Caki2 (cell line): ENCODE results near the gene C9orf153. TPM values are rescaled to one million over a fixed set of nuclear protein-coding genes. Genes with fewer than 3 reads are reported as not detected.
"Not testable (repeated sequence)": the region's sequence is repeated elsewhere in the genome, so short reads cannot be mapped to it uniquely, and the experiment has no call there.

Experiments
- DNase-seq: peaks from one replicate; pipeline ENCODE4 v3.0.0-alpha.2; 2015; ENCODE audit warnings: low read depth
- in situ Hi-C: cut with HindIII; loops from 2 replicates; pipeline ENCODE4 v1.10.0; 2016; ENCODE audit warnings: low sequenced_read_pairs, low pct_unique_long_range_greater_than_20kb, mixed read lengths
- total RNA-seq: library from RNA; depleted of rRNA; stranded (reverse); fragments of >200 nt; shearing (Covaris generic); gene quantifications from 2 replicates; pipeline ENCODE4 v1.2.3, GENCODE V29; 2014; ENCODE audit warnings: low replicate concordance

The C9orf153 gene
- total RNA-seq, 1 experiment from 2014 or later, result not detected

DNA sequence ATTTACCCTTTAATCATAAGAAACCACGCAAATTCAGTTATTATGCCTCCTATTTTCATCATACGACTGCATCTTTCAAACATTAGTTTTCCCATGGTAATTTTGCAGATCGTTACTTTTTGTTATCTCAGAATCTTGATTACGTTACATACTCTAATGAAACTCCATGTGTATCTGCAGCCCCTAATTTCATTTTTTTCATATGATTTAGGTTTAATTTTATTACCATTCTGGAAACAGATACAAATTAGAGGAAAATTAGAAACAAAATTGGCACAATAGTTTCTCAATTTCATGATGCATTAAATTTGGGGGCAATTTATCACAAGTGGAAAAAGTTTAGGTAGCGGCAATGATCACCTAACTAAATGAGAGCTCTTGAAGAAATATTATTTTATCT lies 52.3 kb downstream of the C9orf153 start:
- in situ Hi-C loops, result no loop called here
- no peak for DNase-seq

DNA sequence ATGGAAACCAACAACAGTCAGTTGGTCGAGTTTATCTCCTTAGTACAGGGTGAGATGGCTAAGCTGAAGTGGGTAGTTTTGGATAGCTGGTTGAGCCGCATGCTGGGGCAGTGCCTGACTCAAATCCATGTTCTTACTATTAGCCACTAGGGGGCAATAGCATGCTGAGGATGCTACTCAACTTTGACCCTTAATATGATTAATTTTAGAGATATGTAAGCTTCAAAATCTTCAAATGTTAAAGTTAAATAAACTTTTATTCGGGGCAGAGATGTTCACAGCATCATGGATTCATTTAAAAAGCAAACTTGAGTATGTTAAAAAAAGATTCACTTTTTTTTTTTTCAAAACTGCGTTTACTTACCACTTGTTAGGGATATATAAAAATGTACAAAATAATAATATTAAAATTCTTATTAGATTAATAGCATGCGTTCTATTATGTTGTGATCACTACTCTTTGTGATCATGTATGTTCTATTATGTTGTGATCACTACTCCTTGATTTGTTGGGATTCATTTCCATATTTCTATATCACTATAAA lies 57.0 kb downstream of the C9orf153 start:
- DNase-seq, result peak; percentile 12
- in situ Hi-C loops, result no loop called here

DNA sequence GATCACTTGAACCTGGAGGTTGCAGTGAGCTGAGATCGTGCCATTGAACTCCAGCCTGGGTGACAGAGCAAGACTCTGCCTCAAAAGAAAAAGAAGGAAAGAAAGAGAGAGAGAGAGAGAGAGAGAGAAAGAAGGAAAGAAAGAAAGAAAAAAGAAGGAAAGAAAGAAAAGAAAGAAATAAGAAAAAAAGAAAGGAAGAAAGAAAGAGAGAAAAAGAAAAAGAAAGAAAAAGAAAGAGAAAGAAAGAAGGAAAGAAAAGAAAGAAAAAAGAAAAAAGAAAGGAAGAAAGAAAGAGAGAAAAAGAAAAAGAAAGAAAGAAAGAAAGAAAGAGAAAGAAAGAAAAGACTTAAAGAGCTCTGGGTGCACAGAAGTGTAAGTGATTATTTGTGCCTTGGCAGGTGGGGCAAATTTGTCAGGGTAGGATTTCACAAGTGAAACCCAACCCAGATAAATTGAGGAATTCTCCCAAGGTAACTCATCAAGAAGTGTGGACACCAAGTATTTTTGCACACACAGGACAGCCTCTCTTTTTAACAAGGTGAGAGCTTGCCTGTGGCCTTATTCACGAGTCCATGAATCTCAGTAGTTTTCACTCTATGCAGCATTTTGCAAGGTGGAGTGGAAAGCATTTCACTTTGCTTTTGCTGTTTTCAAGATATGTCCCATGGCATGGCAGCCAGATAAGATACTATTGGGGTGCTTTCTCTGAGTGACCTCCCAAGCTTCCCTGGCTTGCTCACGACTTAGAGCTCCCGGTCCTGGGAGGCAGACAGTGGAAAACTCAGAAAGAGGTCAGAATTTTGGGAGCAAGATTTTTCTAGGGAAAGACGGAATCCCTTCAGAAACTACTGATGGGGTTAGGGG lies 57.8 kb downstream of the C9orf153 start:
- in situ Hi-C loops, result no loop called here
- peak; percentile 5 for DNase-seq

DNA sequence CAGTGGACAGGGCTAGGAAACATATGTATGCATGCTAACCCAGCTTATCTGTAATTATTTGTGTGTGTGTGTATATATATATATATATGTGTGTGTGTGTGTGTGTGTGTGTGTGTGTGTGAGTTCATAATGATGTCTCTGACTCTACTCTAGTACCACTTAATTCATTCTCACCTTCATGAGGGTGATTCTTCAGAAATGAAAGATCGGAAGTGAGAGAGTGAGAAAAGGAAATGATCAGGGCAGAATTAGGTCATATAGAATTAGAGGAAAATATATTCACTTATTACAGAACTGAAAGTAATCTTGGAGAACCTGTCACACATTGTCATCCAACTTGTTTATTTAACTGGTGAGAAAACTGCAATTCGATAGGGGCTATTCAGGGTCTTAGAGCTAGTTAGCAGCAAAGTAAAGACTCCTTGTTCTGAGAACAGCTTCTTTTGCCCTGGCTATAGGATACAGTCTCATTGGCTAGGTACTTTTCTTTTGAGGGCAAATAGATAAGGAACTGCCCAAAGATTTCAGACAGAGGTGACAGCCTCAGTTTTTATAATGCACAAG lies 58.8 kb downstream of the C9orf153 start:
- in situ Hi-C loops, result no loop called here
- no peak for DNase-seq

DNA sequence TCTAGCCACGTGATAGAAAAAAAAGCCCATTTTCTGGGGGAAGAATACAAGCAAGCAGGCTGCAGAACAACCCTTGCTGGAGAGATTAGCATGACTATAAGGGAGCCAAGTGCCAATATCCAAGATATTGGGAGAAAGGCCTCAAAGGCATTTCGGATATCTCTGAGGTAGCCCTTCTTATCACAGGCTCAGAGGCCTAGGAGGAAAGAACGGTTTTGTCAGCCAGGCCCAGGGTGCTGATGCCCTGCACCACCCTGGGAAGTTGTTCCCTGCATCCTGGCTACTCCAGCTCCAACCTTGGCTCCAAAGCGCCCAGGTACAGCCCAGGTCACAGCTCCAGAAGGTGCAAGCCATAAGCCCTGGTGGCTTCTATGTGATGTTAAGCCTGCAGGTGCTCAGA lies 66.4 kb downstream of the C9orf153 start:
- DNase-seq, result no peak
- in situ Hi-C loops, result no loop called here

DNA sequence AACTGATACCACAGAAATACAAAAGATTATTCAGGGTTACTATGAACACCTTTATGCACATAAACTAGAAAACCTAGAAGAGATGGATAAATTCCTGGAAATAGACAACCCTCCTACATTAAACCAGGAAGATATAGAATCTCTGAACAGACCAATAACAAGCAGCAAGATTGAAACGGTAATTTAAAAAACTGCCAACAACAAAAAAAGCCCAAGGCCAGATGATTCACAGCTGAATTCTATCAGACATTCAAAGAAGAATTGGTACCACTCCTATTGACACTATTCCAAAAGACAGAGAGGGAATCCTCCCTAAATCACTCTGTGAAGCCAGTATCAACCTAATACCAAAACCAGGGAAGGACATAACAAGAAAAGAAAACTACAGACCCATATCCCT lies 68.8 kb downstream of the C9orf153 start:
- in situ Hi-C loops, DNase-seq: not testable (repeated sequence)

DNA sequence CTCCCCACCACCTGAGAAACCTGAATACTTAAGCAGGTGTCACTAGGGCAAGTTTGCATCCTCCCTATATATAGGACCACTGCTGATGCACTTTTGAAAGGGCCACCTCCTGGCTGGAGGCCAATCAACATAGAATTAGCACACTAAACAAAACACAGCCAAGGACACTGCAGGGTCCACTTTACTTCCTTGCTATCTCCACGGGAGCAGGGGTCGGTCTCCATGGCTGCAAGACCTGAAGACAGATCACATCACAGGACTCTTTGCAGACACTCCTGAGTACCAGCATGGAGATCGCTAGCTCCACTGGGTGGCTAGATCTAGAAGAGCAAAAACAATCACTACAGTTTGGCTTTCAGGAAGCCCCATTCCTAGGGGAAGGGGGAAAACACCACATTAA lies 72.3 kb downstream of the C9orf153 start:
- no peak for DNase-seq
- in situ Hi-C loops, result no loop called here

DNA sequence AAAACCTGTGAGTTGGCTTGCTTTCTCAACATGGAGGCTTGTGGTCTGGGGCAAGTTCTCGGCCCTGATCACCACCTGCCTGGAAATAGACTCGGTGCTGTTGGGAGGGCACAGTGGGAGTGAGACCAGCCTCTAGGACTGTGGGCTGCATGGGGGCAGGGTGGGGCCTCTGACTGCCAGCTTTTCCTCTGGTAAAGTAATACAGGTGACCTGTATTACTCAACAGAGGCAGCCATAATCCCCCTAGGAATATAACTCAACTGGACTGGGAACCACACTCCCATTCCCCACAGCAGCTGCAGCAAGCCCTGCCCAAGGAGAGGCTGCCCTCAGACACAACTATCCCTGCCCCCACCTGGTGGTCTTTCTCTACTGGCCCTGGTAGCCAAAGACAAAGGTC lies 72.8 kb downstream of the C9orf153 start:
- no peak for DNase-seq
- in situ Hi-C loops, result no loop called here

DNA sequence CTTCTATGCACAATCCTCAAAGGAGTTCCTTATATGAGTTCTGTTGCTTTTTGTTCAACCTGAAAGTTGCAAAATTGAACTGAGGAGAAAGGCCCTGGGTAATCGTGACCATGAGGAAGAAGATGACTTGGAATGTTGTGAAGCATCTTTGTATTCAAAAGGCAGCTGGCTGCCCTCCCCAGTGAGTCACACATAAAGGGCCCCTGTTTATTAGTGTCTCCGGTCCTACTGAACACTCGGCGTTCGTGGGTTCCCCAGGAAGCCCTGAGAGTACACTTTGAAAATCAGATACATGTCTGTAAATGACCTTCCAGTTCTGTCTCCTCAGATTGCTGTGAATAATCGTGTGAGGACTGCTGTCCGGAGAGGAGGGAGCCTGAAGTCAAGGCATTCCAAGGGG lies 73.6 kb downstream of the C9orf153 start:
- DNase-seq, result no peak
- in situ Hi-C loops, result no loop called here

DNA sequence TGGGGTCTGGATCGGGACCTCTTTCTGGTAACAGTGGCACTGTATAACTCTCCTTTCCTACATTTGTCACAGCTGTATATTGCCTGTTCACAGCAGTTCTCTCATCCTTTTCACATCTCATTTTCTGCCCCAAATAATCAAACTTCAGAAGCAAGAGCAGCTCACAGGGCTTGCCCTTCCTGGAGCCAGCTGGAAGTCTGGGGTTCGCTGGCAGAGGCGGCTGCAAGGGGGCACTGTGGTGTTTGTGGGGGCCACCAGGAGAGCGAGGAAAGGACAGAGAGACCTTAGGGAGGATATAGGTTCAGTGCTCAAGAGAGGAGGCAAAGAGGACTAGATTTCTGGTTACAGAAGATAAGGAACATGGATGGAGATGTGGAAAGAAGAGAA lies 75.3 kb downstream of the C9orf153 start:
- in situ Hi-C loops, result no loop called here
- DNase-seq, result no peak

DNA sequence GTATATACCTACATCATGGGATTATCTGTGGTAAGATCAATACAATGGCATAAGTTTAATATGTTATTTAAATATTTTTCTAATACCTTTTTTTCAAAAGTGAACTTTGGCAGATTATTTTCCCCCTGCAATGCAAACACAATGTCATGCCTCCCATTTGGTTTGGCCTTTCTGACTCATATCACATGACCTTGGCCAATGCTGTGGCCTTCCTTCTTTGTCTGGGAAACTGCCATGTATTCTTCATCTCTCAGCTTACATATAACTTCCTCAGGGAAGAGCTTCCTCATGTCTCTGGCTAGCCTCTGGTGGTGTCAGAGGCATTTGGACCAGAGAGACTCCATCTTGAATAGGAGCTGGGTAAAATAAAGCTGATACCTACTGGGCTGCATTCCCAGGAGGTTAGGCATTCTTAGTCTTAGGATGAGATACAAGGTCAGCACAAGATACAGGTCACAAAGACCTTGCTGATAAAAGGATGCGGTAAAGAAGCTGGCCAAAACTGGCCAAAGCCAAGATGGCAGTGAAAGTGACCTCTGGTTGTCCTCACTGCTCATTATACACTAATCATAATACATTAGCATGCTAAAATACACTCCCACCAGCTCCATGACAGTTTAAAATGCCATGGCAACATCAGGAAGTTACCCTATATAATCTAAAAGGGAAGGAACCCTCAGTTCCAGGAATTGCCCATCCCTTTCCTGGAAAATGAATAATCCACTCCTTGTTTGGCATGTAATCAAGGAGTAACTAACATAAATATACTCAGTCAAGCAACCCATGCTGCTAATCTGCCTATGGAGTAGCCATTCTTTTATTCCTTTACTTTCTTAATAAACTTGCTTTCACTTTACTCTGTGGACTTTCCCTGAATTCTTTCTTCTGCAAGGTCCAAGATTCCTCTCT lies 76.0 kb downstream of the C9orf153 start:
- no peak for DNase-seq
- in situ Hi-C loops, result no loop called here

DNA sequence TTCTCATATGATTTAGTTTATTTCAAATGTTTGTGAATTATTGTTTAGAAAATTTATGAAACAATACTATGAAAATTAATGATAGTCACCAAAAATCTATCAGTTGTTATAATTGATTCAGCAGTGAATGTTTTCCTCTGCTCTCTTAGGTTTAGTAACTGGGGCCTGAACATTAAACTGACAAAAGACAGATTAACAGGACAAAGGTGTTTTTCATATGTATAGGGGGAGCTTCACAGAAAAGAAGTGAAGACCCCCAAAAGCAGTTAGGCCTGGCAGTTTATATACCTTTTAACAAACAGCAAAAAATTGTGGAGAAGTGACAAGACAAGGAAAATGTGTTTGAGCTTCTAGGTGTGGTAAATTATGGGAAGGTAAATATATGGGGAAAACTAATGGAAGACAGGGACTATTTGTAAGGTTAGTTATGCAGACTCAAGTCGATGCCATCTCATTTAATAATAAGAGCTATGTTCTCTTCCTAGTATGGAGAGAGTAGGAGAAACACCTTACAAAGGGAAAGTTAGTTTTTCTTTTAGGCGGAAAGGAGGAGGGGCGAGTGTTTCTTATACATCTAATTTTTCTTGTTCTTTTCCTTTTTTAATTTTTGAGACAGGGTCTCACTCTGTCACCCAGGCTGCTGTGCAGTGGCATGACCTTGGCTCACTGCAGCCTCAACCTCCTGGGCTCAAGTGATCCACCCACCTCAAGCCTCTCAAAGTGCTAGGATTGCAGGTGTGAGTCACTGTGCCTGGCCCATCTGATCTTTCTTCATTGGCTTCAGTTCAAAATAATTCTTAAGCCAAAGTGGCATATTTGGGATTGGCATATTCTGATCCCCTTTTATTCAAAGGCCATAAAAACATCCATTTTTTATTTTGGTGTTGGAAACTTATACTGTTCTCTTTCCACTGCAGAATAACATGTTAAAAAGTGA lies 77.8 kb downstream of the C9orf153 start:
- no peak for DNase-seq
- in situ Hi-C loops, result no loop called here

DNA sequence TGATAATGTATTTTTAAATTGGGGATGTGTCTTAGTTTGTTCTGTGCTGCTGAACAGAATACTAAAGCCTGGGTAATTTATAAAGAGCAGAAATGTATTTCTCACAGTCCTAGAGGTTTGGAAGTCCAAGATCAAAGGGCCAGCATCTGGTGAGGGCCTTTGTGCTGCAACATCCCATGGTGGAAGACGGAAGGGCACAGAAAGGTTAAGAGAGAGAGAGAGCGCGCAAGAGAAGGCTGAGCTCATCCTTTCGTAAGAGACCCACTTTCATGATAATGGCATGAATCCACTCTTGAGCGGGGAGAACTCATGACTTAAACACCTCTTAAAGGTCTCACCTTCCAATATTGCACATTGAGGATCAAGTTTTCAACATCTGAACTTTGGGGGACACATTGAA lies 81.0 kb downstream of the C9orf153 start:
- in situ Hi-C loops, result no loop called here
- no peak for DNase-seq

DNA sequence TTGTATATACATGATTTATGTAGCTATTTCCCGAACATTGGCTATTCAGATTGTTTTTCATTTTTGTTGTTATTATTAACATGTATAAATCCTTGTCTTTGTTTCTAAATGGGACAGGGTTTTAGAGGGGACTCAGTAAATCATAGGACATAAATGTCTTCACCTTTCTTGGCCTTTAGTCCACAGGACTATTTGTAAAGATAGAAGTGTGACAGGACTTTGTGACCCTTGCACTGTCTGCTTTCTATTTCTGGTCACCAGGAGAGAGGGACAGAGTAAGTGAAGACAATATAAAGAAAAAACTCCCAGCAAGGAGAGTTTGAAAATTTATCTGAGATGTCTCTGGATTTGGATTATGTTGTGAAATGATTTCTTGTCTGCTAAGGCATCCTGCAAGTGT lies 81.5 kb downstream of the C9orf153 start:
- no peak for DNase-seq
- in situ Hi-C loops, result no loop called here

DNA sequence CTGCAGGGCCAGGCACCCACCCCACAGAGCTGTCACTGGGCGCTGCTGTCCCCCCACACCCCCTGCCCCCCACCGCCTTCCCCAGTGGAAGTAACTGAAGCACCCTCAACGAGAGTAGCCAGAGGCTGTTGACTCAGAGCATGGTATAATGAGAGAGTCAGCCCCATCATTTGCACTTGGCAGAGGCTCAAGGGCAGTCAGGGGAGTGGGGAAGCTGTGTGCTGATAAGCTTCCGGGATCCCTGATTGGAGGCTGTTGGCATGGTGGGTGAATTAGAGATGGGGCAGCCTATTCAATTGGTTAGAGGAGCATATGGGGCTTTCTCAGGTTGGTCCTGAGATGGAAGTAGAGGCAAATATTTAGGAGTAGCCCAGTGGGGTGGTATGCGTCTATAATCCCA lies 83.0 kb downstream of the C9orf153 start:
- in situ Hi-C loops, result no loop called here
- DNase-seq, result no peak

DNA sequence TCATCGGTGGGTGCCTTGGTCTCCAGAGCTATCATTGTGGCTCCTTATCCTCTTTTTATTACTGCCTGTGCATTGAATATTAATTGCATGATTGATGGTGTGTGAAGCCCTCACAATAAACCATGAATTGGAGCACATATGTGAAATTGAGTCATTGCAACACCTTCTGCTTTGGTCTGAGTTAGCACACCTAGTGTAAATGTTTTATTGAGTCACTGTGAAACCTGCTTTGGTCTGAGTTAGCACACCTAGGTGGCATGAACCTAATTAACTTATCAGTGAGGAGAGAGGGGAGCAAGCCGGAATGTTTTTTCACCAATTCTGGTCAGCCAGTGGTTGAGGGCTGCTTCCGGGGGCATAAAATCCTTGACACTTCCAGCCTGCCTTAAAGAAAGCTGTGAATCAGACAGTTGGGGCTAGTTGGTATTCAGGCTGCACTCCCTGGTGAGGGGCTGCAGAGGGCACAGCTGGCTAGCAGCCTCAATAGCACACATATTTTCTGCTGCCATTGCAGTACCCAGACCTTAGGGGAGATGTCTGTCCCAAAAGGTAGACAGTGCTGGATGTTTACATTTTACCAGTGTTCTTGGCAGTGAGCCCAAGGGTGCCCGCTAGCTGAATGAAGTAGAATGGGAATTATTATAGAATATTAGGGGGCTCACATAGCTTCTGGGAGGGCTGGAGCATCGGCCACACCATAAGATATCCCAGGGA lies 83.6 kb downstream of the C9orf153 start:
- DNase-seq, result no peak
- in situ Hi-C loops, result no loop called here

DNA sequence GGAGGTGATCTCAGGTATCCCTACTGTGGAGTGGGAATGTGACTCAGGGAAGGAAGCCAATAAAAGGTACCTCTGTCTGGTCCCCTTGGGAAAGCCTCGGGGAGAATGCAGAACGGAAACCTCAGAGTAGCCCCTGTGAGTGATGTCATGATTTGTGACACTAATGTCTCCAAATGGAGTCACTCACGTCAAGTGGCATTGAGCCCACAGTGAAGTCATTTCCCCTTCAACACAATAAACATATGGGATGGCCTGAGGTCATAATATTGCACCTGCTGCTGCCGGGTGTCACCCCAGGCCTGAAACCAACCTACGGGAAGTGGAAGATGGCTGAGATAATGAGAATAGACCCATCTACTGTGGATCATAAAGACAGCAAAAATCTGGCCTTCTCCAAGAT lies 84.2 kb downstream of the C9orf153 start:
- in situ Hi-C loops, result no loop called here
- DNase-seq, result no peak
